HepG2 (cell line): Measurements from ENCODE around the gene MPO. TPM values are rescaled to one million over a fixed set of nuclear protein-coding genes. Genes with fewer than 3 reads are reported as not detected.

Experiments used
- ATF5 ChIP-seq: sonication (generic); formaldehyde crosslinking; IDR thresholded peaks from 2 replicates; pipeline ENCODE4 v1.4.0; 2020; ENCODE audit warnings: mild to moderate bottlenecking, low read depth, missing genetic modification reagents
- ATM ChIP-seq: fragments of 450-650 bp; IDR thresholded peaks from 2 replicates; pipeline ENCODE4 v1.7.1; 2017; ENCODE audit warnings: mild to moderate bottlenecking, borderline replicate concordance
- CREBL2 ChIP-seq: sonication (generic); formaldehyde crosslinking; IDR thresholded peaks from 2 replicates; pipeline ENCODE4 v1.8.1; 2023; ENCODE audit warnings: missing genetic modification reagents, mild to moderate bottlenecking, borderline replicate concordance
- FOSL2 ChIP-seq: sonication (generic); formaldehyde crosslinking; IDR thresholded peaks from 2 replicates; pipeline ENCODE4 v1.4.0; 2020; ENCODE audit warnings: missing genetic modification reagents
- FOXC1 ChIP-seq: sonication (generic); formaldehyde crosslinking; IDR thresholded peaks from 2 replicates; pipeline ENCODE4 v1.8.0; 2022; ENCODE audit warnings: mild to moderate bottlenecking, missing genetic modification reagents, borderline replicate concordance
- KLF16 ChIP-seq, 2 experiments: sonication (generic) in 1 of 2; formaldehyde crosslinking in 1 of 2; IDR thresholded peaks; 2 replicates each; pipeline versions ENCODE4 v1.6.1 to v1.8.0; 2016 to 2023; ENCODE audit warnings: missing genetic modification reagents in 2 of 2, missing compliant biosample characterization in 1 of 2
- LRRFIP1 ChIP-seq: sonication (generic); formaldehyde crosslinking; conservative IDR thresholded peaks from 2 replicates; pipeline ENCODE4 v1.4.0; 2020; ENCODE audit warnings: missing genetic modification reagents
- PAF1 ChIP-seq: IDR thresholded peaks from 2 replicates; pipeline ENCODE4 v1.6.1; 2016; ENCODE audit warnings: missing genetic modification reagents, missing compliant biosample characterization
- RNF219 ChIP-seq: sonication (generic); formaldehyde crosslinking; IDR thresholded peaks from 2 replicates; pipeline ENCODE4 v1.5.0; 2020; ENCODE audit warnings: mild to moderate bottlenecking, missing genetic modification reagents
- TBL1XR1 ChIP-seq: fragments of 150-350 bp; IDR thresholded peaks from 2 replicates; pipeline ENCODE4 v1.6.1; 2014; ENCODE audit warnings: borderline replicate concordance, low read length; ENCODE audit not compliant: partially characterized antibody
- TCF7L2 ChIP-seq: IDR thresholded peaks from 2 replicates; pipeline ENCODE4 v1.6.1; 2011; ENCODE audit warnings: mild to moderate bottlenecking, low read depth, low read length, moderate library complexity
- THAP8 ChIP-seq: sonication (generic); formaldehyde crosslinking; IDR thresholded peaks from 2 replicates; pipeline ENCODE4 v1.5.1; 2020; ENCODE audit warnings: missing genetic modification reagents, mild to moderate bottlenecking, borderline replicate concordance
- ZFP91 ChIP-seq: sonication (generic); formaldehyde crosslinking; IDR thresholded peaks from 2 replicates; pipeline ENCODE4 v1.9.0; 2022; ENCODE audit warnings: missing genetic modification reagents, mild to moderate bottlenecking, borderline replicate concordance
- ZFY ChIP-seq: sonication (generic); formaldehyde crosslinking; IDR thresholded peaks from 2 replicates; pipeline ENCODE4 v1.4.0; 2020; ENCODE audit warnings: missing genetic modification reagents
- ZNF510 ChIP-seq: sonication (generic); formaldehyde crosslinking; IDR thresholded peaks from 2 replicates; pipeline ENCODE4 v1.4.0; 2020; ENCODE audit warnings: low read depth, mild to moderate bottlenecking, missing genetic modification reagents
- ZNF766 ChIP-seq: sonication (generic); formaldehyde crosslinking; IDR thresholded peaks from 2 replicates; pipeline ENCODE4 v1.5.0; 2020; ENCODE audit warnings: missing genetic modification reagents, borderline replicate concordance
- ZSCAN9 ChIP-seq: IDR thresholded peaks from 2 replicates; pipeline ENCODE4 v1.6.1; 2016; ENCODE audit warnings: borderline replicate concordance
- polyA plus RNA-seq, 8 experiments: library from polyadenylated mRNA; depleted of rRNA in 3 of 8; stranded (reverse) in 7 of 8; unstranded in 1 of 8; fragments of >200 nt; fragmentation: Illumina TruSeq in 4 of 8; extraction: Trizol in 4 of 8; gene quantifications; 2 replicates each; pipeline versions ENCODE4 v1.2.1 to v1.2.3, GENCODE V29; 2011 to 2016; ENCODE audit warnings: low read depth in 4 of 8, missing spikeins in 1 of 8, mixed read lengths in 1 of 8; ENCODE audit not compliant: insufficient read depth in 1 of 8
- total RNA-seq, 5 experiments: library from RNA; depleted of rRNA; stranded (reverse); fragments of >200 nt; fragmentation: Illumina TruSeq; extraction: Trizol; gene quantifications; 2 replicates each; pipeline ENCODE4 v1.2.3, GENCODE V29; 2016; ENCODE audit warnings: low read depth in 1 of 5

MPO gene
- total and polyA plus RNA-seq, 2 of the 13 experiments (the other 11 are each of a cell fraction or from before 2014, with no cell fraction given): not detected

- TF ChIP-seq THAP8 (no peak), TBL1XR1 (no peak), LRRFIP1 (CRISPR knock-in tag) (no peak), ATM (no peak), CREBL2 (CRISPR knock-in tag) (no peak), RNF219 (CRISPR knock-in tag) (no peak), ATF5 (CRISPR knock-in tag) (no peak), PAF1 (CRISPR knock-in tag) (no peak), ZFP91 (CRISPR knock-in tag) (0 out of 2 replicates have a peak, but pooled peaks have one; percentile 23), FOXC1 (CRISPR knock-in tag) (no peak; the same call in 1 of the 2 replicates), KLF16 (CRISPR knock-in tag; IDR thresholded peaks at IDR 0.05) (0 out of 4 replicates have a peak, but pooled peaks of 1 of the 2 experiments have one; percentile 28), FOSL2 (CRISPR knock-in tag) (0 out of 2 replicates have a peak, but pooled peaks have one; percentile 18), ZSCAN9 (no peak; the same call in 1 of the 2 replicates), TCF7L2 (no peak), ZNF510 (CRISPR knock-in tag) (no peak), ZNF766 (CRISPR knock-in tag) (no peak), ZFY (CRISPR knock-in tag) (no peak)
Observed at GRCh38 chr17:58317421-58318064, 36.8 kb upstream of the MPO start (continued).
